Ectodermal cell (in vitro differentiated cells): ENCODE results near the gene SNX1.

Source experiments
- H3K27ac ChIP-seq: 2 replicates; pipeline ENCODE4 v1.7.0; 2013; ENCODE audit warnings: mild to moderate bottlenecking, low read depth, low read length; ENCODE audit not compliant: insufficient read depth, poor library complexity, severe bottlenecking
- H3K27me3 ChIP-seq: 2 replicates; pipeline ENCODE4 v1.7.0; 2013; ENCODE audit warnings: mild to moderate bottlenecking, low read length; ENCODE audit not compliant: insufficient read depth, control insufficient read depth, poor library complexity, severe bottlenecking
- H3K36me3 ChIP-seq: one replicate; pipeline ENCODE4 v1.7.0; 2013; ENCODE audit warnings: low read length; ENCODE audit not compliant: control insufficient read depth, insufficient read depth
- H3K4me1 ChIP-seq: one replicate; pipeline ENCODE4 v1.7.0; 2013; ENCODE audit warnings: low read length; ENCODE audit not compliant: control insufficient read depth, insufficient read depth
- H3K4me3 ChIP-seq: 2 replicates; pipeline ENCODE4 v1.7.0; 2013; ENCODE audit warnings: low read depth, low read length, control low read depth; ENCODE audit not compliant: insufficient read depth
- H3K9me3 ChIP-seq: 2 replicates; pipeline ENCODE4 v1.7.0; 2013; ENCODE audit warnings: mild to moderate bottlenecking, low read length, moderate library complexity; ENCODE audit not compliant: control insufficient read depth
- WGBS, 2 experiments: methylation state at CpG; one replicate each; pipeline ENCODE4 v1.1.7; 2013; ENCODE audit warnings: missing lambda C conversion rate in 2 of 2; 5-methylcytosine and 5-hydroxymethylcytosine counted together

The SNX1 gene

GRCh38 chr15:64153480-64154367 lies 57.9 kb downstream of the SNX1 start:
- no peak overlapping the region for H3K27ac ChIP-seq
- no peaks in the 10 kb centered on the region for H3K9me3 ChIP-seq
- H3K4me1 ChIP-seq: peaks cover 5% of the 10 kb centered on the region
- no peak overlapping the region for H3K4me3 ChIP-seq
- WGBS, 2 experiments: 26% methylated on average over 12 of the region's 12 CpGs
- H3K27me3 ChIP-seq: peaks cover 39% of the 10 kb centered on the region
- peaks cover 29% of the 10 kb centered on the region for H3K36me3 ChIP-seq

GRCh38 chr15:64155802-64156651 lies 60.2 kb downstream of the SNX1 start:
- H3K36me3 ChIP-seq: peaks cover 36% of the 10 kb centered on the region
- H3K9me3 ChIP-seq: no peaks in the 10 kb centered on the region
- peaks cover 25% of the 10 kb centered on the region for H3K27me3 ChIP-seq
- no peak overlapping the region for H3K4me3 ChIP-seq
- H3K27ac ChIP-seq: no peak overlapping the region
- H3K4me1 ChIP-seq: peaks cover 5% of the 10 kb centered on the region
- 95 to 96% methylated on average over 15 of the region's 15 CpGs for WGBS, 2 experiments

DNA sequence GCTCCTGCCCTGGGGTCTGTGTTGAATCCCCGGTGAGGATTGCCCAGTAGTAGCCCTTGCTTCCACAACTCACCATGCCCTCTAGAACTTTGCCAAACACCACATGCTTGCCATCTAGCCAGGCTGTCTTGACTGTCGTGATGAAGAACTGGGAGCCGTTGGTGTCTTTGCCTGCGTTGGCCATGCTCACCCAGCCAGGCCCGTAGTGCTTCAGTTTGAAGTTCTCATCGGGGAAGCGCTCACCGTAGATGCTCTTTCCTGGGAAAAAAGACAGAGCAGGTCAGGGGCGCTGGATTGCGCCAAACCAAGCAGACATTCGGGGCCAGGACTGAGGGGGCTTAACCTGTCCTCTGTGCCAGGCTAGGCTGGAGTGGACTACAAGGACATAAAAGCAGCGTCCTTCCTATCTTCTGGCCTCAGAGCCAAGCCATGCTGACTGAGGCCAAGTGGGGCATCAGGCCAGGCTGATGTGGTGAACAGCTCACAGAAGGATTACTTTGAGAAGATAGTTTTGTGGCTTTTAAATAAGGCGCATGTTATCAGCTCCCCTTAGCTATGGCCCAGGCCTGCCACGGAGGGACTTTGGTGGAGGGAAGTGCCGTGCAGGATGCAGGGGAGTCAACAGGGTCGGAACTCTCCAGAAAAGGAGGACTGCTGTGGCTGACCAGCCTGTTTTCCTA lies 61.0 kb downstream of the SNX1 start:
- peaks cover 5% of the 10 kb centered on the region for H3K4me1 ChIP-seq
- 95% methylated on average over 16 of the region's 16 CpGs for WGBS, 2 experiments
- H3K27me3 ChIP-seq: peaks cover 17% of the 10 kb centered on the region
- H3K27ac ChIP-seq: no peak overlapping the region
- H3K4me3 ChIP-seq: no peak overlapping the region
- H3K9me3 ChIP-seq: no peaks in the 10 kb centered on the region
- peaks cover 36% of the 10 kb centered on the region for H3K36me3 ChIP-seq

DNA sequence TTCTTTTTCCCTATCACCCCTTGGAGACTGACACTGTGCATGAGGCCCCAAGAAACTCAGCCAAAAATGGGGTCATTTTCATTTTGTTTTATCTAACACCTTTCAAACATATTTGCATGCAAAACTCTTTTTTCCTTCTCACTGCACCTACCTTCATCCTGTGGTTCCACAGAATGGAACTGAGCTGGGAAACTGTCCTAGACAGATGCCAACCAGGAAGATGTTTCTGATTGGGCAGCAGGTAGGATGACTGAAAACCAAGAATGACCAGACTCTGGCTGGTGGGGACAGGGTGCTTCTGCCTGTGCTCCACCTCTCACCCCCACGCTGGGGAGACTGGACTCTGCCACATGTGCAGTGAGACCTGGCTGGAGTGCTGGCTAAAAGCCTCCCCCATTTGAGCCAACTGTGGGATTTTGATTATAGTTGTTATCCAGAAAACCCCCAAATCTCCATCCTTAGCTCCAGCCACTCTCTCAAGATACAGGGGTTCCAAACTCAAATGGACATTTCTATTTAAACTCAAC lies 61.9 kb downstream of the SNX1 start:
- H3K9me3 ChIP-seq: no peaks in the 10 kb centered on the region
- H3K4me3 ChIP-seq: no peak overlapping the region
- H3K36me3 ChIP-seq: peaks cover 36% of the 10 kb centered on the region
- peaks cover 8% of the 10 kb centered on the region for H3K27me3 ChIP-seq
- no peak overlapping the region for H3K27ac ChIP-seq
- WGBS, 2 experiments: 89 to 97% methylated on average over 1 of the region's 1 CpG
- H3K4me1 ChIP-seq: peaks cover 11% of the 10 kb centered on the region

GRCh38 chr15:64158363-64159134 lies 62.8 kb downstream of the SNX1 start:
- Histone ChIP-seq H3K9me3 (no peaks in the 10 kb centered on the region), H3K4me3 (no peak overlapping the region), H3K4me1 (peaks cover 7% of the 10 kb centered on the region), H3K27me3 (no peaks in the 10 kb centered on the region), H3K27ac (no peak overlapping the region), H3K36me3 (peaks cover 36% of the 10 kb centered on the region)
- WGBS, 2 experiments: 94 to 97% methylated on average over 11 of the region's 11 CpGs

- Histone ChIP-seq H3K9me3 (no peaks in the 10 kb centered on the region), H3K27me3 (no peaks in the 10 kb centered on the region), H3K4me3 (peak overlapping the region; percentile 79), H3K4me1 (peaks cover 9% of the 10 kb centered on the region), H3K36me3 (peaks cover 22% of the 10 kb centered on the region), H3K27ac (no peak overlapping the region)
- 82 to 84% methylated on average over 11 to 12 of the region's 12 CpGs for WGBS, 2 experiments
Measured at GRCh38 chr15:64161688-64162477, 66.1 kb downstream of the SNX1 start.

- H3K36me3 ChIP-seq: peaks cover 16% of the 10 kb centered on the region
- H3K27ac ChIP-seq: no peak overlapping the region
- H3K9me3 ChIP-seq: no peaks in the 10 kb centered on the region
- H3K4me1 ChIP-seq: peaks cover 9% of the 10 kb centered on the region
- peak overlapping the region; percentile 79 for H3K4me3 ChIP-seq
- H3K27me3 ChIP-seq: no peaks in the 10 kb centered on the region
- 1 to 2% methylated on average over 21 of the region's 21 CpGs for WGBS, 2 experiments
Measured at GRCh38 chr15:64162478-64162868, 66.7 kb downstream of the SNX1 start.

GRCh38 chr15:64162869-64163658 lies 67.3 kb downstream of the SNX1 start, which contains the start of gene PPIB:
Gene PPIB, minus strand, starts transcription at chr15:64163022. Its CDS starts 36 bp downstream, at chr15:64162986.
- Histone ChIP-seq H3K4me1 (peaks cover 9% of the 10 kb centered on the region), H3K9me3 (no peaks in the 10 kb centered on the region), H3K27me3 (no peaks in the 10 kb centered on the region), H3K36me3 (peaks cover 11% of the 10 kb centered on the region), H3K4me3 (peak within 1 kb of the TSS; percentile 79), H3K27ac (no peak within 1 kb of the TSS)
- WGBS, 2 experiments: 2% methylated on average over 69 of the region's 69 CpGs
